K562 (cell line): ENCODE measurements around the gene ZBED4. TPM values are rescaled to one million over a fixed set of nuclear protein-coding genes. Genes with fewer than 3 reads are reported as not detected.
A peak's percentile ranks its signal among the peaks of the same experiment; 100 is the strongest.

ENCODE experiments used
- ATAC-seq: fragments of 200-7000 bp; cut with Tn5 transposase; 3 replicates; pipeline ENCODE4 v1.9.1; 2020; ENCODE audit warnings: moderate library complexity
- BruUV-seq: library from RNA; stranded (reverse); fragments of 400-500 nt; replicated peaks from 2 replicates; lab custom pipeline; 2021; lab: Mats Ljungman, UMichigan
- CTCF ChIA-PET: fragments of 300-600 bp; formaldehyde crosslinking; extraction: SDS; loops from one replicate; lab custom pipeline; 2021; ENCODE audit warnings: low intra/inter-chr PET ratio; lab: Yijun Ruan, JAX
- POLR2A ChIA-PET: fragments of 300-600, 350-650 bp; sonication (Branson Sonifier 250); formaldehyde crosslinking; extraction: SDS; loops from one replicate; lab custom pipeline; 2021; ENCODE audit warnings: antibody characterized with exemption, inconsistent platforms; lab: Yijun Ruan, JAX
- DNase-seq, 4 experiments: peaks; one replicate each; pipeline versions ENCODE4 v3.0.0 to v3.0.0-alpha.2; 2011 to 2018; ENCODE audit warnings: low spot score in 3 of 4, mixed read lengths in 3 of 4; ENCODE audit errors: extremely low read depth in 1 of 4
- FAIRE-seq: peaks from 2 replicates; lab custom pipeline; 2011; peaks lifted over from hg19 to GRCh38; lab: Jason Lieb, UNC
- H2AFZ ChIP-seq: 2 replicates; pipeline ENCODE4 v1.6.0; 2011; ENCODE audit warnings: low read depth, low read length, control low read depth, inconsistent platforms
- H3K27ac ChIP-seq: fragments of 200-600 bp; 3 replicates; pipeline ENCODE4 v1.8.0; 2011; ENCODE audit warnings: low read depth, mild to moderate bottlenecking, control low read depth, inconsistent platforms, low read length, moderate library complexity, mixed read lengths; ENCODE audit errors: extremely low read depth
- H3K27me3 ChIP-seq, 2 experiments: fragments of 300-600 bp in 1 of 2; 2 replicates in 1 of 2; 3 replicates in 1 of 2; pipeline versions ENCODE4 v1.6.0 to v1.8.0; 2011; ENCODE audit warnings: inconsistent platforms in 2 of 2, low read length in 2 of 2, mild to moderate bottlenecking in 1 of 2, mixed read lengths in 1 of 2, moderate library complexity in 1 of 2; ENCODE audit not compliant: control insufficient read depth in 2 of 2, insufficient read depth in 2 of 2
- H3K36me3 ChIP-seq: fragments of 300-600 bp; 3 replicates; pipeline ENCODE4 v1.8.0; 2011; ENCODE audit warnings: mild to moderate bottlenecking, low read length, inconsistent platforms; ENCODE audit not compliant: control insufficient read depth, insufficient read depth
- H3K4me1 ChIP-seq, 2 experiments: fragments of 200-600 bp in 1 of 2; replicated peaks in 1 of 2; 2 replicates in 1 of 2; 3 replicates in 1 of 2; pipeline versions ENCODE4 v1.5.1 to v1.8.0; 2011; ENCODE audit warnings: inconsistent platforms in 2 of 2, low read length in 2 of 2, mild to moderate bottlenecking in 1 of 2, mixed read lengths in 1 of 2, moderate library complexity in 1 of 2; ENCODE audit not compliant: control insufficient read depth in 2 of 2, insufficient read depth in 2 of 2
- H3K4me2 ChIP-seq: 2 replicates; pipeline ENCODE4 v1.6.1; 2011; ENCODE audit warnings: low read length, control low read depth, inconsistent platforms, mixed read lengths; ENCODE audit not compliant: insufficient read depth
- H3K4me3 ChIP-seq: fragments of 200-600 bp; sonication (generic), shearing (Covaris generic); 2 replicates; pipeline ENCODE4 v1.5.1; 2016; ENCODE audit warnings: control low read depth, inconsistent platforms
- H3K79me2 ChIP-seq: fragments of 200-600 bp; 3 replicates; pipeline ENCODE4 v1.8.0; 2011; ENCODE audit warnings: low read length, inconsistent platforms; ENCODE audit not compliant: control insufficient read depth, insufficient read depth
- H3K9ac ChIP-seq, 2 experiments: 2 replicates each; pipeline versions ENCODE4 v1.6.0 to v1.6.1; 2011; ENCODE audit warnings: low read depth in 2 of 2, low read length in 2 of 2, control low read depth in 1 of 2, inconsistent platforms in 1 of 2, mild to moderate bottlenecking in 1 of 2, mixed read lengths in 1 of 2; ENCODE audit not compliant: insufficient read depth in 1 of 2
- H3K9me1 ChIP-seq: one replicate; pipeline ENCODE4 v1.6.0; 2011; ENCODE audit warnings: inconsistent platforms, mild to moderate bottlenecking, low read length, moderate library complexity; ENCODE audit not compliant: control insufficient read depth, insufficient read depth
- H3K9me3 ChIP-seq: replicated peaks from 2 replicates; pipeline ENCODE4 v1.5.1; 2011; ENCODE audit warnings: low read depth, low read length, inconsistent platforms; ENCODE audit not compliant: control insufficient read depth, insufficient read depth
- H4K20me1 ChIP-seq: replicated peaks from 2 replicates; pipeline ENCODE4 v1.6.1; 2011; ENCODE audit warnings: low read length, inconsistent platforms, mixed read lengths; ENCODE audit not compliant: control insufficient read depth, insufficient read depth
- ELK1 ChIP-seq: sonication (generic); formaldehyde crosslinking; IDR thresholded peaks from 2 replicates; pipeline ENCODE4 v1.8.1; 2022; ENCODE audit warnings: missing genetic modification reagents
- KDM4B ChIP-seq, 2 experiments: fragments of 450-650 bp in 1 of 2; sonication (generic) in 1 of 2; IDR thresholded peaks; 2 replicates each; pipeline ENCODE4 v1.6.1; 2016 to 2017; ENCODE audit warnings: borderline replicate concordance in 2 of 2, antibody characterized with exemption in 1 of 2, low read depth in 1 of 2, mild to moderate bottlenecking in 1 of 2
- MCM3 ChIP-seq: fragments of 450-650 bp; IDR thresholded peaks from 2 replicates; pipeline ENCODE4 v1.6.1; 2016
- POLR2G ChIP-seq: fragments of 200-400 bp; formaldehyde crosslinking; IDR thresholded peaks from 2 replicates; pipeline ENCODE4 v1.6.1; 2017; ENCODE audit warnings: low read depth, mild to moderate bottlenecking, antibody characterized with exemption, low read length, moderate library complexity
- RBFOX2 ChIP-seq: fragments of 200-400 bp; formaldehyde crosslinking; IDR thresholded peaks from 2 replicates; pipeline ENCODE4 v1.6.1; 2017; ENCODE audit warnings: low read depth, mild to moderate bottlenecking, low read length, moderate library complexity
- WGBS: fragments of 100-300 bp; shearing (Covaris generic); methylation state at CpG from one replicate; pipeline ENCODE4 v1.1.6; 2016; ENCODE audit warnings: low coverage, mixed read lengths; ENCODE audit not compliant: insufficient coverage; ENCODE audit errors: missing lambda C conversion rate; 5-methylcytosine and 5-hydroxymethylcytosine counted together
- in situ Hi-C: fragments of 300-500 bp; cut with MboI; formaldehyde crosslinking; loops from 4 replicates; pipeline ENCODE4 v1.15.0; 2018; ENCODE audit warnings: inconsistent platforms, mixed read lengths
- intact Hi-C: fragments of 100-400 bp; cut with micrococcal nuclease; formaldehyde crosslinking; loops from 2 replicates; pipeline ENCODE4 v1.14.2; 2022
- polyA plus RNA-seq, 8 experiments: library from polyadenylated mRNA; depleted of rRNA in 4 of 8; stranded (reverse) in 5 of 8; unstranded in 3 of 8; fragments of >200 nt; fragmentation: Nextera tagmentation in 2 of 8; fragmentation: Illumina TruSeq in 1 of 8; extraction: Ambion mirVana in 2 of 8; extraction: Trizol in 1 of 8; gene quantifications; 2 replicates each; pipeline versions ENCODE4 v1.2.1 to v1.2.3, GENCODE V29; 2011 to 2014; ENCODE audit warnings: inconsistent platforms in 1 of 8, missing spikeins in 1 of 8
- total RNA-seq, 7 experiments: library from RNA; depleted of rRNA in 6 of 7; stranded (reverse); fragments of >200 nt in 6 of 7; fragmentation: Illumina TruSeq in 2 of 7; extraction: Trizol in 2 of 7; gene quantifications; 2 replicates each; pipeline versions ENCODE4 v1.2.1 to v1.2.3, GENCODE V29; 2011 to 2021; ENCODE audit warnings: low replicate concordance in 1 of 7

Gene ZBED4
- total and polyA plus RNA-seq, 9 of the 15 experiments (the other 6 are each of a cell fraction or from before 2014, with no cell fraction given) = 1.5 to 16.8 (median 7.4) TPM

DNA sequence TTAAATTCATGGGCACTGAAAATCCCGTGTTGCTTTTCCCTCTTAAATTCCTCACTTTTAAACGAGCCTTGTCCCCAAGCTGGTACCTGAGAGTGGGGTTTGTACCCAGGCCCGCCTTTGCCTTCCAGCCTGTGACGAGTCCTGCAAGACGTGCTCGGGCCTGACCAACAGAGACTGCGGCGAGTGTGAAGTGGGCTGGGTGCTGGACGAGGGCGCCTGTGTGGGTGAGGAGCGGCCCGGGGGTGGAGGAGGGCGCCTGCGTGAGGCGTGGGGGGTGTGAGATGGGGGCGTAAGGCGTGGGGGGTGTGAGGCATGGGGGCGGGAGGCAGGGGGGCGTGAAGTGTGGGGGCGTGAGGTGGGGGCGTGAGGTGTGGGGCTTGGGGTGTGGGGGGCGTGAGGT is 68.8 kb downstream of the ZBED4 start:
- TF ChIP-seq KDM4B (IDR thresholded peaks at IDR 0.05; ENCODE audit: borderline replicate concordance in 2 of 2, low read depth in 1 of 2) (no peak), MCM3 (no peak)
- no peak overlapping the region for H3K27ac ChIP-seq
- FAIRE-seq (no peak), ATAC-seq (no peak), DNase-seq (no peak)
- no peaks in the 10 kb centered on the region for H3K9me3 ChIP-seq
- in situ Hi-C loops (loop anchor here (5.0 kb wide), 1 partner anchor 155 kb away; no protein-coding TSS in a partner anchor), intact Hi-C loops (no loop called here)
- 68% methylated on average over 3 of the region's 22 CpGs for WGBS
- BruUV-seq = no TSS peak
- peaks cover 4% of the 10 kb centered on the region; the same call in 2 of the 3 replicates for H3K79me2 ChIP-seq
- no peak overlapping the region for H3K4me2 ChIP-seq
- no peak overlapping the region for H3K4me3 ChIP-seq
- 0 out of 2 replicates have a peak, but pooled peaks cover 3% of the 10 kb centered on the region for H4K20me1 ChIP-seq
- POLR2A ChIA-PET = interaction anchor here (0.6 kb wide), 1 partner anchor 719 kb away, joined by 3 read pairs; no protein-coding TSS in a partner anchor
- no peaks in the 10 kb centered on the region for H3K27me3 ChIP-seq
- peaks cover 13% of the 10 kb centered on the region; the same call in 1 of the 3 replicates for H3K36me3 ChIP-seq
- H3K9me1 ChIP-seq = no peaks in the 10 kb centered on the region
- CTCF ChIA-PET = no interaction called here
- H3K4me1 ChIP-seq = peaks cover 4 to 31% of the 10 kb centered on the region in 2 experiments; a peak in 4 of 5 replicates
- no peak overlapping the region for H3K9ac ChIP-seq
- H2AFZ ChIP-seq = no peak overlapping the region

DNA sequence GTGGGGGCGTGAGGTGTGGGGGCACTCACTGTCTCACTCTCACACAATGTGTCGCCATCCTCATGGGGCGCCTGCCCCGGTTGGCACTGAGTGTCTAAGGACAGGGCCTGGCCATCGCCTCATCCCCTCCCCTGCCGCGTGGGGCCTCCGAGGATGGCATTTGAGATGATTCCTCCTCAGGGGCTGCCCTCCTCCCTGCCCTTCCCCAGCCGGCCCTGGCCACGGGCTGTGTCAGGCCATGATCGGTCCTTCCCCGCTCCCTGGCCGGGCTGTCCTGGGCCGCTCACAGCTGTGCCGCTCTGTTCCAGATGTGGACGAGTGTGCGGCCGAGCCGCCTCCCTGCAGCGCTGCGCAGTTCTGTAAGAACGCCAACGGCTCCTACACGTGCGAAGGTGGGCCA is 69.3 kb downstream of the ZBED4 start:
- Histone ChIP-seq H4K20me1 (0 out of 2 replicates have a peak, but pooled peaks cover 3% of the 10 kb centered on the region), H3K4me1 (peaks cover 4 to 26% of the 10 kb centered on the region in 2 experiments; a peak in 4 of 5 replicates), H3K27ac (no peak overlapping the region), H3K36me3 (peaks cover 13% of the 10 kb centered on the region; the same call in 1 of the 3 replicates), H2AFZ (no peak overlapping the region), H3K4me3 (no peak overlapping the region), H3K9ac (no peak overlapping the region), H3K27me3 (no peaks in the 10 kb centered on the region), H3K9me1 (no peaks in the 10 kb centered on the region), H3K9me3 (no peaks in the 10 kb centered on the region), H3K4me2 (no peak overlapping the region), H3K79me2 (peaks cover under 1% of the 10 kb centered on the region; the same call in 1 of the 3 replicates)
- intact Hi-C loops (no loop called here), in situ Hi-C loops (loop anchor here (5.0 kb wide), 1 partner anchor 156 kb away; no protein-coding TSS in a partner anchor)
- ChIA-PET POLR2A (no interaction called here), CTCF (no interaction called here)
- BruUV-seq = no TSS peak
- no peak for FAIRE-seq
- DNase-seq = no peak
- 0 out of 2 replicates have a peak, but pooled peaks have one; percentile 28 for TF ChIP-seq POLR2G
- 0 out of 2 replicates have a peak, but pooled peaks have one; percentile 14 for TF ChIP-seq RBFOX2
- TF ChIP-seq ELK1 (CRISPR knock-in tag) = no peak
- 85% methylated on average over 9 of the region's 25 CpGs for WGBS
- ATAC-seq = no peak
